Spinal cord (tissue), 10 donors: ENCODE data around the gene TUT4. TPM values are rescaled to one million over a fixed set of nuclear protein-coding genes. Genes with fewer than 3 reads are reported as not detected.

ENCODE experiments used
- DNase-seq, 6 donors: peaks; one replicate each; pipeline versions ENCODE4 v3.0.0 to v3.0.0-alpha.2; 2013 to 2015; ENCODE audit warnings: low spot score in 6 of 6, low read depth in 4 of 6
- H3K27ac ChIP-seq: one replicate; pipeline ENCODE4 v1.5.1; 2013; ENCODE audit warnings: low read depth, low read length, control low read depth
- H3K27me3 ChIP-seq: one replicate; pipeline ENCODE4 v1.6.1; 2013; ENCODE audit warnings: low read length; ENCODE audit not compliant: control insufficient read depth, insufficient read depth
- H3K36me3 ChIP-seq: one replicate; pipeline ENCODE4 v1.6.1; 2013; ENCODE audit warnings: low read length; ENCODE audit not compliant: control insufficient read depth, insufficient read depth
- H3K4me1 ChIP-seq: one replicate; pipeline ENCODE4 v1.6.1; 2013; ENCODE audit warnings: low read length; ENCODE audit not compliant: control insufficient read depth, insufficient read depth
- H3K4me3 ChIP-seq: one replicate; pipeline ENCODE4 v1.5.1; 2013; ENCODE audit warnings: low read depth, low read length, control low read depth
- H3K9me3 ChIP-seq: one replicate; pipeline ENCODE4 v1.6.1; 2013; ENCODE audit warnings: low read length; ENCODE audit not compliant: control insufficient read depth, insufficient read depth
- WGBS: methylation state at CpG from one replicate; pipeline ENCODE4 v1.1.5; 2013; ENCODE audit warnings: missing lambda C conversion rate; ENCODE audit not compliant: insufficient coverage; 5-methylcytosine and 5-hydroxymethylcytosine counted together
- polyA plus RNA-seq, 2 donors: library from polyadenylated mRNA; unstranded; fragments of 120-200 nt; gene quantifications; one replicate each; pipeline ENCODE4 v1.2.1, GENCODE V29; 2013; ENCODE audit not compliant: insufficient read length in 2 of 2
- total RNA-seq, 2 donors: library from RNA; depleted of rRNA in 1 of 2; stranded (reverse); fragments of 120-200 nt in 1 of 2; fragments of >200 nt in 1 of 2; gene quantifications; one replicate each; pipeline versions ENCODE4 v1.2.3 to v1.2.4, GENCODE V29; 2013 to 2014
- donor health status: healthy.

The TUT4 gene
- total and polyA plus RNA-seq, 4 donors, result 59.8 to 99.8 (median 84.5) TPM

DNA sequence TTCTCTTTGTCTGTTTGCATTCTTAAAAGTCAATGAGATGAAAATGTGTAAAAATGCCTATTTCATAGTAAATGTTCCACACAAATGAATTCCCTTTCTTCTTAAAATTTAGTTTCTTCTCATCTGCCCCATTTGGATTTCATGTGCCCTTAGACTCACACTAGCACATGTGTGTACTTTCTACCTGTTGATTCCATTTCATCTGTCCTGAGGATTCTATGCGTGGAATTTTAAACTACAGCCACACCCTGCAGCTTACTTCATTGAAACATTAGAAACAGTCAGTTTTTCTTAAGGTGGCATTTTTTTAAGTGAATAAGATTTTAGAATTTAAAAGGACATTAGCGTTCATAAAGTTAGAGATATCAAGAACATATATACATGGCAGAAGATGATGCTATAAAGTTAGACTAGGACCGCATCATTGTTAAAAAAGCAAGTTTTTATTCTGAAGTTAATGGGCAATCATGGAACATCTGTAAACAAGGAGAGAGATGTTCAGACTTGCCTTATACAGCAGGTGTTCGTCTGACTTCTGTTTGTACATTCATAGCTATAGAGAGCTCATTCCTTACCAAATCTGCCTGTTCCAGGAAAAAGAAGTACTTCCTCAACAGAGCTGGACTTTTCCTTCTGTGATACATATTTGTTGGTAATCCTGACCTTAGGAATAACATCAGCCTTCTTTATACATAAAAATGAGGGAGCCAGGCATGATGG is 3.9 kb upstream of the TUT4 start:
- no peak for DNase-seq
- no peak overlapping the region for H3K4me3 ChIP-seq
- H3K9me3 ChIP-seq, result no peaks in the 10 kb centered on the region
- no peaks in the 10 kb centered on the region for H3K27me3 ChIP-seq
- no peaks in the 10 kb centered on the region for H3K4me1 ChIP-seq
- no peaks in the 10 kb centered on the region for H3K36me3 ChIP-seq
- H3K27ac ChIP-seq, result no peak overlapping the region
- WGBS, result no CpG with 5 or more reads among the region's 4 CpGs

DNA sequence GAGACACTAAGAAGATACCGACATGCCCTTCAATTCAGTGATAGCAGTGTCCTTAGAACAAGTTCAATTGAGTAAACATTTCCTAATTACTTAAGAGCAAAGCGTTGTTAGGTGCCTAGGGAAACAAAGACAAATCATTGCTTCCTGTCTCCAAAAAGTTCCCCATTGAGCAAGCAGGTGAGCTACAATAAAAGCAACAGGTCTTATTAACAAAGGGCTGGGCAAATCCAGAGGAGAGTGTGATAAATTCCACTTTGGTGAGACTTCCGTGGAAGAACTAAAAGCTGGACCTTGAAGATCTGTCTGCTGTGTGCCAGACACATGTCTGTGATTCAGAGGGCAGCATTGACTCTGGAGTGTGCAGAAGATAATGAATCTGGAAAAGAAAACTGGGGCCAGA is 1.9 kb upstream of the TUT4 start:
- WGBS, result 33% methylated on average over 1 of the region's 3 CpGs
- Histone ChIP-seq H3K4me3 (no peak overlapping the region), H3K27ac (peak overlapping the region; percentile 95)

DNA sequence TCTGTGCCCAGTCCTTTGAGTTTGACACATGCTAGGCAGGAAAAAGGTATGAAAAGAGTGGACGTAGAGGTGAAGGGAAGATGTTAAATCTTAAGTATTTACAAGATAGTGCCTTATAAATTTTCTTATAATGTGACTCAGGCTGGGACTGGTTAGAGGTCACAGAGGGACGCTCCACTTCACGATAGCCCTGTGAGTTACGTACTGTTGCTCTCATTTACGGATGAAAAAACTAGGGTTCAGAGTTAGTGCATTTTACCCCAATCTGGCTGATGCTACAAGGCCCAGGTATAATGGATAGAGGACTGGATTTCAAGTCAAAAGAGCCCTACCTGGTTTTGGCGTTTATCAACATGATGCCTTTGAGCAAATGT is 1.4 kb upstream of the TUT4 start:
- H3K4me1 ChIP-seq, result no peaks in the 10 kb centered on the region
- H3K4me3 ChIP-seq, result peak overlapping the region; percentile 87
- 22% methylated on average over 5 of the region's 6 CpGs for WGBS
- no peaks in the 10 kb centered on the region for H3K36me3 ChIP-seq
- no peak for DNase-seq
- H3K9me3 ChIP-seq, result no peaks in the 10 kb centered on the region
- H3K27me3 ChIP-seq, result no peaks in the 10 kb centered on the region
- H3K27ac ChIP-seq, result peak overlapping the region; percentile 95

More for the DNA sequence above, 1.9 kb upstream of the TUT4 start:
- peak in 1 of 6 donors; percentile 6 for DNase-seq
- Histone ChIP-seq H3K9me3 (no peaks in the 10 kb centered on the region), H3K36me3 (no peaks in the 10 kb centered on the region), H3K27me3 (no peaks in the 10 kb centered on the region), H3K4me1 (no peaks in the 10 kb centered on the region)

DNA sequence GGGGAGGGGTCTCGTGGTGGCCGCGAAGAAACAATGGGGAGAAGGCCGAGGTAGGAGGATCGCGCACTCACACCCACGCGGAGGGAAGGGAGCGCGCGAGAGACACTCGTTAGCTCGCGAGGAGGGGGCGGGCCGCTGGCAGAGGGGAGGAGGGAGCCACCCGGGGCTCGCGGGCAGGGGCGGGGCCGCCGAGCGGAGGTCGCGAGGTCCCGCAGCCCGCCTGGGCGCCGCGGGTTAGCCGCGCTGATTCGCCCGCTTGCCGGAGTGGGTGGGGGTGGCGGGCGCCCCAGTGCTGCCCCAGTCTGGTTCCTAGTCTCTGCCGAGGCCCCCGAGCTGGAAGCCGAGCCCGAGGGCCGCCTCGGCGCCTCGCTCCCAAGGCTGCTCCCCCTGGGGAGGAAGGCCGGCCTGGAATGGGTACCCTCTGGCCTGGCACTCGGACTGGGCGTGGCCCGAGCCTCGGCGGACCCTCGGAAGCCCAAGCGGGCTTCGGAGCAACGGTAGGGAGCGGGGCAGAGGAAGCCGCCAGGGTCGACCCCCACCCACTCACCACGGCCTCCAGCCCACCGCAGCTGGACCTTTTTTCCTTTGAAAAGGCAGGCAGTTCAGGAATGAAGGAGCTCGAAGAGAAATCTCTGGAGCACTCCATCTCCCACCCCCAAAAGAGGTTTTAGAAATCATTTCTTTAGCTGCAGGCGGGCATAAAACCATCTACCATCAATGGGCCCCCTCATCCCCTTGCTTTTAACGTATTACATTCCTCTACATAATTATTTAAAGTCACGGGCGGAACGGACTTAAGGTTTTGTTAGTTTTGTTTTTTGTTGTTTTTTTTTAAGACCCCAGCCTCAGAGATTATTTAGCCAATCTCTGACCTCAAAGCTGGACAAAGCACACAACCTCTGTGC is 722 bp upstream of the TUT4 start:
- H3K4me1 ChIP-seq, result no peaks in the 10 kb centered on the region
- WGBS, result 0% methylated on average over 52 of the region's 66 CpGs
- H3K27ac ChIP-seq, result peak overlapping the region; percentile 95
- H3K9me3 ChIP-seq, result no peaks in the 10 kb centered on the region
- peak; percentile 59 to 97 (median 80) for DNase-seq
- peak overlapping the region; percentile 87 for H3K4me3 ChIP-seq
- no peaks in the 10 kb centered on the region for H3K36me3 ChIP-seq
- H3K27me3 ChIP-seq, result no peaks in the 10 kb centered on the region

DNA sequence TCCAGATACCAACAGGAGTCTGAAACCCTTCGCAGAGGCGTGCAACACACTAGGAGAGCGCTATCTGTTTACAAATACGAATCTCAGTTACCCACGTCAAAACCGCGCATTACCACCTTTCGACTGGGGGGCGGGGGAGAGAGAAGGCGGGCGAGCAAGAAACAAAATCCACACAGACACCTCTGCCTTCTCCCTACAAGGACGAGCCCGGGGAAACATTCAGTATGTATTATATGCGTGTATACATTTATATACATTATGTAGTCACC is 722 bp downstream of the TUT4 start:
- H3K9me3 ChIP-seq, result no peaks in the 10 kb centered on the region
- no peaks in the 10 kb centered on the region for H3K36me3 ChIP-seq
- H3K27ac ChIP-seq, result peak overlapping the region; percentile 95
- no peaks in the 10 kb centered on the region for H3K4me1 ChIP-seq
- no peaks in the 10 kb centered on the region for H3K27me3 ChIP-seq
- 0% methylated on average over 2 of the region's 14 CpGs for WGBS
- DNase-seq, result peak in 4 of 6 donors; percentile 43 to 86 (median 56)
- peak overlapping the region; percentile 87 for H3K4me3 ChIP-seq

DNA sequence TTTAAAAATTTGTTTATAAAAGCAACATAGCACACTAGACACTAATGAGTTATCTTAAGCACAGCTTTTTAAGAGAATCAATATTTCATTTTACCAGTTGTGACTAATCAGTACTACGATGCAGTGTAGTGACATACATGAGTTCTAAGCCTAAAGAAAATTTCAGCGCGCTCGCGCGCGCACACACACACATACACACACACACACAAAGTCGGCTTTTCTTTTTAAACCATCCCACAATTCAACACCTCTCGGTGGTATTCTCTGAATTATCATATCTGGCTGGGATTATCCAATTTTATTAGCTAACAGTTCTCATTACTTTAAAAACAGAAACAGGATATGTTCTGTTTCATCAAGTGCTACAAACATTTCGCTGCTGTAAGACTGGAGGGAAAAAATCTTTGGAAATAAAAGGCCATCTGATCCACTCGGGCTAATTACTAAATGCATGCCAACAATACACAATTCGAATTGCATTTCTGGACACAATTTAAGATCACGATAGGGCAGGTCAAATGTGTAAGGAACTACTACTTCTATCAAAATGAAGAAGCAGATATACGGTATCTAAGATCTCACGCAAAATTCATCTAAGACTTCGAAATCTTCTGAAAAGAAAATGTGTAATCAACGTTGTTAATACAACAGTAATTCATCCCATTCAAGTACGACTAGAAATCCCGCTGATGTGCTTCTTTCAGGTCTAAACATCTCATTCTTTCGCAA is 1.2 kb downstream of the TUT4 start:
- DNase-seq, result peak in 3 of 6 donors; percentile 9 to 69 (median 52)
- Histone ChIP-seq H3K27me3 (no peaks in the 10 kb centered on the region), H3K4me3 (peak overlapping the region; percentile 87), H3K27ac (peak overlapping the region; percentile 95), H3K9me3 (no peaks in the 10 kb centered on the region), H3K4me1 (no peaks in the 10 kb centered on the region), H3K36me3 (no peaks in the 10 kb centered on the region)
- 0% methylated on average over 4 of the region's 20 CpGs for WGBS

DNA sequence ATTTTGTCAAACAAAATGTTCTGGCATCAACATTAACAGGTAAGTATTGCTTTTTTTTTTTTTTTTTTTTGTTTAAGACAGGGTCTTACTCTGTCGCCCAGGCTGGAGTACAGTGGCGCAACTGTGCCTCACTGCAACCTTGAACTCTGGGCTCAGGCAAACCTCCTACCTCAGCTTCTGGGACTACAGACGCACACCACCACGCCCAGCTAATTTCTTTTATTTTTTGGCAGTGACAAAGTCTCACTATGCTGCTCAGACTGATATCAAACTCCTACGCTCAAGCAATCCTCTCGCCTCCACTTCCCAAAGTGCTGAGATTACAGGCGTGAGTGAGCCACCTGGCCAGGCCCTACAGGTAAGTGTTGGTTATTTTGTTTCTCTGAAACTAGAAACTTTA is 2.4 kb downstream of the TUT4 start:
- H3K27ac ChIP-seq, result no peak overlapping the region
- no peaks in the 10 kb centered on the region for H3K9me3 ChIP-seq
- H3K36me3 ChIP-seq, result no peaks in the 10 kb centered on the region
- WGBS, result no CpG with 5 or more reads among the region's 7 CpGs
- no peak overlapping the region for H3K4me3 ChIP-seq
- DNase-seq, result no peak
- no peaks in the 10 kb centered on the region for H3K27me3 ChIP-seq
- no peaks in the 10 kb centered on the region for H3K4me1 ChIP-seq

DNA sequence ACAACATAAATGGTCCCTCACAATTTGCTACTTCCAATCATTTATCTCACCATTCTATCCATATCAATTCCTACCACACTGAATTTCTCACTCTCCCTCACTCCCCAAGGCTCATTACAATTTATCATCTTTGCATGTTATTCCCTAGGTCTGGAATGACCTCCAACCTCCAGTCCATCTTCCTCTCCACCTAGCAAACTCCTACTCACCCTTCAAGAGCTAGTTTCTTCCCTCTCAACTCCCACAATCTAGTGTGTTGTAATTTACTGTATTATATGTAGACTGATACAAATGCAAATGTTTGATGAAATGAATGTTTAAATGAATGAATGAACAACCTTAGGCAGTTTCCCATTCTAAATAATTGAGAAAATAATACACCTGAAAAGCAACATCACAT is 3.6 kb downstream of the TUT4 start:
- H3K27me3 ChIP-seq, result no peaks in the 10 kb centered on the region
- no peak overlapping the region for H3K4me3 ChIP-seq
- DNase-seq, result no peak
- no peaks in the 10 kb centered on the region for H3K4me1 ChIP-seq
- no peak overlapping the region for H3K27ac ChIP-seq
- peaks cover 3% of the 10 kb centered on the region for H3K36me3 ChIP-seq
- H3K9me3 ChIP-seq, result no peaks in the 10 kb centered on the region

DNA sequence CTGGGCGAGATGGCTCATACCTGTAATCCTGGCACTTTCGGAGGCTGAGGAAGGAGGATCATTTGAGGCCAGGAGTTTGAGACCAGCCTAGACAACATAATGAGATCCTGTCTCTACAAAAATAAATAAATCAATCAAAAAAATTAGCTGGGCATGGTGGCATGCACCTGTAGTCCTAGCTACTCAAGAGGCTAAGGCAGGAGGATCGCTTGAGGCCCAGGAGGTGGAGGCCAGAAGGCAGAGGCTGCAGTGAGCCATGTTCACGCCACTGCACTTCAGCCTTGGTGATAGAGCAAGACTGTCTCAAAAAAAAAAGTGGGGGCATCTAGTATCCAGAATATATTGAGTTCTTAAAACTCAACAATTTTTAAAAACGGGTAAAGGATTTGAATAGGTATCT is 6.0 kb downstream of the TUT4 start:
- H3K9me3 ChIP-seq, result peaks cover 4% of the 10 kb centered on the region
- no CpG with 5 or more reads among the region's 5 CpGs for WGBS
- no peak overlapping the region for H3K27ac ChIP-seq
- no peaks in the 10 kb centered on the region for H3K27me3 ChIP-seq
- H3K36me3 ChIP-seq, result peaks cover 3% of the 10 kb centered on the region
- no peaks in the 10 kb centered on the region for H3K4me1 ChIP-seq
- no peak overlapping the region for H3K4me3 ChIP-seq
- no peak for DNase-seq
